GM18499 (cell line): ENCODE data around the gene ARSD.
"Not testable (repeated sequence)": the region's sequence is repeated elsewhere in the genome, so short reads cannot be mapped to it uniquely, and the experiment has no call there.

Experiments
- ATAC-seq: cut with Tn5 transposase; IDR thresholded peaks from one replicate; pipeline ENCODE4 v1.9.1; 2021; ENCODE audit warnings: moderate number of reproducible peaks; ENCODE audit not compliant: insufficient read depth, unreplicated experiment

Gene ARSD

DNA sequence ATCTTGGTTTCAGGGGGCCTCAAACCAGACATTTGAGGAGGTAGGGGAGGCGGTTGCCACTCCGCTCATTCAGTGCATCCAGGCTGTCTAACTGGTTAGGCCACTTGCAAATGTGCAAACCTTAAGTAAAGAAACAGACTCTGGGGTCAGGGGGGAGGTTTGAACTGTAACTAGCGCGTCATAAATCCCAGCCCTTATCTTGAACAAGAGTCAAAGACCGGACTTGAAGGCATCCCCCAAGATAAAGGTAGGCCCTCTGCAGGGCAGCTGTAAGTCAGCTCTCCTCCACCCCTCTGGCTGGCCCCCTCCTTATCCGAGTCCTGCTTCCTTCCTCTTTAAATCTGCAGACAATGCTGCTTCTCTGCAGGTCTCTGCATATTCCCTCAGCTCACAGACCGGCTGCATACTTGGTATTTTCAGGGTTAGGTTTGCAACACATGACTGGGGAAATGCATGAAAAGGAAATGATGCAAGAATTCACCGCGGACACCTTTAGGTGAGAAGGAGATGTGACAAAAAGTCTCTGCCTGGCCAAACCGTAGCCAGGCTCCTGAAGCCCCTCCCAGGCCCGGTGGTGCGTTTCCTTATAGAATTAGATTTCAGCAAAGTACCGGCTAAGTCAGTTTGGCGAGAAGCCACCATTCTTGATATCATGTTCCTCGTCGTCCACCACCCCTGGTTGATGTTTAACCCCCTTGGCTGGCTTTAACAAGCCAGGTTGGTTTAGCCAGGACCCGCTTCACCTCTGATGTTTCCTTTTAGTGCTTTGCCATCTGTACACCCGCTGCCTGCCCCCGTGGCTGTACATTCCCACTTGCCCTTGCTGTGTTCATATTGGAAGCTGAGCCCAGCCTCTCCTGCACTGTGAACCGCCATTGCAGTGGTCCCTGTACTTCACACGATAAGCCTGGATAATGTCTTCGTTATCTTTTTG lies 31.2 kb downstream of the ARSD start:
- ATAC-seq, result not testable (repeated sequence)

DNA sequence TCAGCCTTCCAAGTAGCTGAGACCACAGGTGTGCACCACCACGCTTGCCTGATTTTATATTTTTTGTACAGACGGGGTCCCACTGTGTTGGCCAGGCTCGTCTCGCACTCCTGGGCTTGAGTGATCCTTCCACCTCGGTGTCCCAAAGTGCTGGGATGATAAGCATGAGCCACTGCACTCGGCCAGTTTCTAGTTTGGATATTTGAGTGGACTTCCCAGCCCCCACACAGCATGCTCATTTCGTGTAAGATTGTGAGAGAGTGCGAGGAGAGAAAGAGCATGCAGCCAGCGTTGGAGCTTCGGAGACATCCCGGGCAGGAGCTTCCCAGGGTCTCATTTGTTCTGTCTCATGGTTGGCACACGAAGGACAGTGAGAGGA lies 31.8 kb downstream of the ARSD start:
- no peak for ATAC-seq

DNA sequence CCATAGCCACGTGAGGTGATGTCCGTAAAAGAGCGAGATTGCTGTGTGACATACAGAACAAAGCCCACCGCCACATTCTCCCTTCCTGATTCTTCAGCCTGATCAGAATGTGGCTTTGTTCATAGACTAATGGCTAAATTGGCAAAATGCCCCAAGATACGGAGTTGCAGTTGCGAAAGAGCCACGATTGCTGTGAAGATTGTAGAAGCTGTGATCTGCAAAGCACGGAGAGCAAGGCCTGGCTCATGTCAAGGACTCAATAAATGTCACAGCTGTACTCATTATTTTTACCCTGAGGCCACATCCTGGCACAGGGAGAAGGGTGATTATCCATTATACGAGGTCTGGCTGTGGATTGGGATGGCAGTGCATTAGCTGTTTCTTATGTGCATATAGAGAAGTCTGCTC lies 34.2 kb downstream of the ARSD start:
- ATAC-seq, result no peak

DNA sequence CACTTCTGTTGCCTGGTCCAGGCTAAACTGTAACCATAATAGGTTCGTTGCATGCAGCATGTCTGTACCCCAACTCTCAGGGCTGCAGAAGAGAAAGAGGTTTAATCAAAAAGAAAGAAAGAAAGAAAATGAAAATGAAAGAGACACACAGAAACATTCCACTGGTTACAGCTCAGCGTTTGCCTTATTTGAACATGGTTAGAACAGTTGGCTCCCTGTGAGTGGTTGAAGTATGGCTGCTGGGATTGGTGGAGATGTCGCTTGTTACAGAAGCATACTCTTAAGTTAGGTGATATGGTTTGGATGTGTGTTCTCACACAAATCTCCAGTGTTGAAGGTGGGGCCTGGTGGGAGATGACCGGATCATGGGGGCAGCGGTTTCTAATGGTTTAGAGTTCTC lies 36.3 kb downstream of the ARSD start:
- no peak for ATAC-seq

DNA sequence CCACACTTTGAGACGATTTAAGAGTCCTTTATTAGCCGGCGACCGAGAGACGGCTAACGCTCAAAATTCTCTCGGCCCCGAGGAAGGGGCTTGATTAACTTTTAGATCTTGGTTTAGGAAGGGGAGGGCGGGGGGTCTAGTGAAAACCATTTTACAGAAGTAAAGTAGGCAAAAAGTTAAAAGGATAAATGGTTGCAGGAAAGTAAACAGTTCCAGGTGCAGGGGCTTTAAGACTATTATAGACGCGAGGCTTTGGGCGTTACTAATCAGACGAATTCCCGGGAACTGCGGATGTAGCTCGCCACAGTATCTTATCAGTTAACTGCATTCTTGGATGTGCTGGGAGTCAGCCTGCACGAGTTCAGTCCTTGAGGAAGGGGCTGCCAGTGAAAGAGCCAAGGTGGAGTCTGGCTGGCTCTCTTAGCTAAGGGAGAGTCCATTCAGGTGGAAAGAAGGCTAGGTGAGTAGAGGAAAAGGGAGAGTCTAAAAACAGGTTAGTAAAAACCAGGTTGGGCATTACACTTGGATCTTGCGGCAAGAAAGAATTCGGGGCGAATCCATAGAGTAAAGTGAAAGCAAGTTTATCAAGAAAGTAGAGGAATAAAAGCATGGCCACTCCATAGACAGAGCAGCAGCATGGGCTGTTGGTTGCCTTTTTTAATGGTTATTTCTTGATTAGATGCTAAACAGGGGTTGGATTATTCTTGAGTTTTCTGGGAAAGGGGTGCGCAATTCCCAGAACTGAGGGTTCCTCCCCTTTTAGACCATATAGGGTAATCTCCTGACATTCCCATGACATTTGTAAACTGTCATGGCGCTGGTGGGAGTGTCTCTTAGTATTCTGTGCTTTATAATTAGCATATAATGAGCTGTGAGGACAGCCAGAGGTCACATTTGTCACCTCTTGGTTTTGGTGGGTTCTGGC lies 38.3 kb downstream of the ARSD start:
- not testable (repeated sequence) for ATAC-seq

DNA sequence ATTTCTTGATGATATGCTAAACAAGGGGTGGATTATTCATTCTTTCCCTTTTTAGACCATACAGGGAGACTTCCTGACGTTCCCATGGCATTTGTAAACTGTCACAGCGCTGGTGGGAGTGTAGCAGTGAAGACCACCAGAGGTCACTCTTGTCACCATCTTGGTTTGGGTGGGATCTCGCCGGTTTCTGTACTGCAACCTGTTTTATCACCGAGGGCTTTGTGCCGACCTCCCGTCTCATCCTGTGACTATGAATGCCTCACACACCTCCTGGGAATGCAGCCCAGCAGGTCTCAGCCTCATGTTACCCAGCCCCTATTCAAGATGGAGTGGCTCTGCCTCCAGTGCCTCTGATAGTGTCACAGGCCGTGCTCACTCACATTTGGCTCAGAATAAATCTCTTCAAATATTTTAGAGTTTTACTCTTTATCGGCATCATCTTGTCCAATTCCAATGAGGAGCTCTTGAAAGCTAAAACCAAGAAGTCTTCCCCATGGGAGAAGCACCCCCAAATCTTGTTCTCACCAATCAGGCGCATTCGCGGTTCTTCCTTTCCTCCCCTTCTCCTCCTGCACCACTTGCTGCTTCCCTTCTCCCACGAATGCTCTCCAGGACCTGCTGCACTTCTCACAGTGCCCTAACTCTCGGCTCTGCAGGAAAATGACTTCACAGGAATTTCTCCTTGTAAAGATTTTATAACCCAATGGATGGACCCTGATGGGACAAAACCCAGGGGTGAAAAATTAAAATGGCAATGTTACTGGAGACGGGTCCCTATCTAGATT lies 39.2 kb downstream of the ARSD start:
- not testable (repeated sequence) for ATAC-seq

DNA sequence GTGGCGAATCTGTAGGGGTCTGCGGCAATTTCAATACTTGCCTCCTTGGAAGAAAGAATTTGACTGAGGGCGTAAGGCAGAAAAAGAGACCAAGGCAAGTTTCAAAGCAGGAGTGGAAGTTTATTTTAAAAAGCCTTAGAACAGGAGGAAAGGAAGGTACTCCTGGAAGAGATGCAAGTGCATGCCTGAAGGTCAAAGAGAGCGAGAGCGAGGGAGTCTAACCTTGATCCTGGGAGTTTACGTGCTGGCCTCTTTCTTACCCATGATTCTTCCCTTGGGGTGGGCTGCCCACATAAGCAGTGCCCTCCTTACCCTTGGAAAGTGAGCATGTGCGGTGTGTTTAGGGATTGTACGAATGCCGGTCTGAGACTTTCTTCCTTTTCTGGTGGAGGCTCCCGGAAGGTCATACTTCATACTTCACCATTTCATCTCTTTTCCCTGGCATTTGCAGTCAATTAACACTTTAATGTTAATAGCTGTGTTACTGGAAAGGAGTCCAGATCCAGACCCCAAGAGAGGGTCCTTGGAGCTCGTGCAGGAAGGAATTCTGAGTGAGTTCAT lies 40.0 kb downstream of the ARSD start:
- no peak for ATAC-seq

DNA sequence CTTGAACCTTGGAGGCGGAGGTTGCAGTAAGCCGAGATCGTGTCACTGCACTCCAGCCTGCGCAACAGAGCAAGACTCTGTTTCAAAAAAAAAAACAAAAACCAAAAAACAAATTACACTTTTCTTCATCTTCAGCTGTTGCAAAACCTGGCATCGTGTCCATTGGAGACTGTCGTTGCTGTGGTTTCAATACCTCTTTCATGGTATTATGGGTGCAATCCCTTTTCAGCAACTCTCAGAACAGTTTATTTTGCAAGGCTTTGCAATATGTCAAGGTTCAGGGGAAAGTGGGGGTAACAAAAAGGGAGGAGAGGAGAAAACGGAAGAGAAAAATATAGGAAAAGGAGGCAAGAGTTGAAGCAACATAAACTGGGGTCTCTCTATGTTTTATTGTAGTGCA lies 40.8 kb downstream of the ARSD start:
- ATAC-seq, result no peak

DNA sequence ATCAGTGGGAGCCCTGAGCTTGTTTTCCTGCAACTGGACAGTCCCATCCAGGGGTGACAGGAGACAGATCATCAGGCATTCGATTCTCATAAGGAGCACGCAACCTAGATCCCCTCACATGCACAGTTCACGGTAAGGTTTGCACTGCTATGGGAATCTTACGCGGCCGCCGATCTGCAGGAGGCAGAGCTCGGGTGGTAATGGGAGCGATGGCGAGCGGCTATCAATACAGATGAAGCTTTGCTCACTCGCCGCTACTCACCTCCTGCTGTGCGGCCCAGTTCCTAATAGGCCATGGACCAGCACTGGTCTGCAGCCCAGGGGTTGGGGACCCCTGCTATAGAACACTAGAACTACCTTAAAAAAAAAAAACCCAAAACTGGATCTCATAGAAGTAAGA lies 45.4 kb downstream of the ARSD start:
- no peak for ATAC-seq

DNA sequence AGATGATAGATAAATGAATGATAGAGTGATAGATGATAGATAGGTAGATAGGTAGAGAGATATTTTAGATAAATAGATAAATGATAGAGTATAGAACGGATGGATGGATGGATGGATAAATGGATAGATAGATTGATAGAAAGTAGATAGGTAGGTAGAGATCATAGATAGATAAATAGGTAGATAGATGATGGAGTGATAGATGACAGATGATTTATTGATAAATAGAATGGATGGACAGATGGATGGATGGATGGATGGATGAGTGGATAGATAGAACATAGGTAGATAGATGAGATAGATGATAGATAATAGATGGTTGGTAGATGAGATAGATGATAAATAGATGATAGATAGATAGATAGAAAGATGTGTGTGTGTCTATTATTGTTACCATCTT lies 49.5 kb downstream of the ARSD start:
- ATAC-seq, result no peak

DNA sequence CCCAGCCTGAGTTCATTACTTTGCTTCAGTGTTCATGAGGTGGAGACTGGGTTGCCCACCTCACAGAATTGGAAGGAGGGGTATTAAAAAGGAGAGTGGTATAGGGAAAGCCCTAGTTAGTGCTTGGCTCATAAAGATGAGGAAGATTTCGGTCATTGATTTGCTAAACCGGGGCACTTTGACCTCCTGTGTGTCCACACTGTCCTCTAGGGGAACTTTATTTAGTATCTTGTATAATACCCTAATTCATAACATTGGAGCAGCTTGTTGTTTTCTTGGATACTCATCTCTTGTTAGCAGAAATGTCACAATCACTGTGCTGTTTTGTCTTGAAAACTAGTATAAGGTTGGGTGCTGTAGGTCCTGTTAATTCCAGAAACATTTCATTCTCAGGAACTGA lies 50.6 kb downstream of the ARSD start:
- ATAC-seq, result no peak

DNA sequence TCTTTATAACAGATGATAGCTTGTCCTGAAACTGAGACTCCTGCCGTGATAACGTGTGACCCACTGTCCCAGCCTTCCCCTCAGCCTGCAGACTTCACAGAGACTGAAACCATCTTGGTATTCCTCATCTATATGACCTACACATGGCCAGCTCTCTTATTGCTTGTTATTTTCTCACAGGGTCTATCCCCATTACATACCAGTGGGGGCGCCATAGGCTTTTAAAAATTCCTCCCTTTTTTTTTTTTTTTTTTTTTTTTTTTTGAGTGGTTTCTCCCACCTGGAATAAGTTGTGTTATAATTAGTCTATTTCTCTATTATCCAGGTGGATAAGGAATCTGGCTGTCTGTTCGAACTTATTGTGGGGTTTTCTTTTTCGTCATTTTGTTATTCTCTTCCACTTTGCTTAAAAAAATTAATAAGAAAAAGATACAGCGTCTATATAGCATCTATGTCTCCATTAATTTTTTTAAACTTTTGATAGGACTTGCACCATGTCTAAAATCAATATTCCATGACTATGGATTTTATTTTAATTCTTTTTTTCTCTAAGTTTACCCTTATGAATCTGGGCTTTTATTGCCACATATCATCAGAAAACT lies 53.2 kb downstream of the ARSD start:
- no peak for ATAC-seq

DNA sequence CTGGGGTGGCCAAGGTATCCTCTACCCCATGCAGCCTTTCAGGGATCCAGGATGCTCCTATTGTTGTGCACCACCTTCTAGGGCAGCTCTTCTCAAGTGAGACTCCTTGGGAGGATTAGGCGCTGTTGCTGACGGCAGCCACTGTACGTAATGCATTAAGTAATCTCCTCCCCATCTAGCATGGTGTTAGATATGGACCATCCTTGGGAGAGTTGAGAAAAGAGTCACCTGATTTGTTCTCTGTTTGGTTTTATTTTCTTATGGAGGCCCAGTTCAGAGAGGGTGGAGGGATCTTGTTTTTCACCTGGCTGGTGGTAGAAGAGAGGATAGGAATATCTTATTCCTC lies 54.0 kb downstream of the ARSD start:
- no peak for ATAC-seq

DNA sequence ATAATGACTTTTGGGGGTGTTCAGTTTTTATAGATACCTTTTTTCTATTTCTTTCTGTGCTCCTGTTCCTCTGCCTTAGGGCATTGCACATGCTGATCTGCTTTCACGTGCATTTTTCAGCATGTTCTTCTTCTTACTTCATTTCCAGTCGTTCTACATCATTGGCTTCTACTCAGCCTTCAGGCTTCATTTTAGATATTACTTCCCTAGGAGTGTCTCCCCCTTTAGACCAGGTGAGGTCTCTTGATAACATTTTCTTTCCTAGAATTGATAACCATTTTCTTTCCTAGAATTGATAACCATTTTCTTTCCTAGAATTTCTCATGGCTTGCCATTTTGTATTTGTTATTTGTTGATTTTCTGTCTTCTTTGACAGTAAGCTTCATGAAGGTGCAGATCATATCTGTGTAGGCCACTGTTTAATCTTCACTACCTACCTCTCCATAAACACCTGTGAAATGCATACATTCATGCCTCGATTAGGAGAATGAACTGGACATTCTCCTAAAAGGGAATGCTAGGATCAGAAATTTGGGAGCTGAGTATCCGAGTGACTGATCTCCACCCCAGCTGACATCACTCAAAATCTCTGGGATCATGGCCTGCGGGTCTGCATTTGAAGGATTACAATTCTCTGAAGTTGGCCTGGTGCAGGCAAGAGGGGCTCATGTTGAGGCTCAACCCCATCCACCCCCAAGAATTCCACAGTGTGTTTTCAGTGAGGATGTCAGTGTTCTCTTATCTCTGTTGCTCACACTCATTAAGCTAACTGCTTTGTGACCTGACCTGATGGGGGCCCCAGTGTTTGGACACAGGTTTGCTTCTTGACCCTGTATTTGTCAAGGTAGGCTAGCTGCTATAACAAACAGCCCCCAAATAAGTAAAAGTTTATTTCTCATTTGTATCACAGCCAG lies 54.7 kb downstream of the ARSD start:
- ATAC-seq, result no peak

DNA sequence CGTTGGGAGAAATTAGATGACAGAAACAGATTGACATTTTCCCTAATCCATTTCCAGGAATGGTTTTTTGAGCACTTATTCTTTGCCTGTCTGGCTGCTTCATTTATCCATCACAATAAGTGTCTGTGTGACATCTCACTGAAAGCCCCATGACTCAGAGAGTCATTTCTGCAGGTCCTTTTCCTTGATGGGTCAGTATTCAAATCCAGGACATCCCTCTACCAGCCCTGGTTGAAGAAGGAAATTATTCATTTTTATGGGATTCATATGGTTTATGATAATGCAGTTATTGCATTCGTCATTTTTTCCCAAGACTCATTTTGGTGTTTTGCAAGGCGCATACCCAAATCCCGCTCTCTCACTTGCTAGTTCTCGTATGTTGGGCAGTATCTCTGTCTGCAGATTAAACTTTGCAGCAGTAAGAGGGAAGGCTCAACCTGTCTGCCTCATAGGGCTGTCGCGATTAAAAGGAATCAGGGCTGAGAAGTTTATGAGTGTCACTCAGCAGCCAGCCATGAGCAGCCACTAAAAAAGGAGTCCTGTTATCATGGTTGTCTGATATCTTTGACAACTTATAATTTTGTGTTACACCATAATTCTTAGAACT lies 56.4 kb downstream of the ARSD start:
- ATAC-seq, result no peak

DNA sequence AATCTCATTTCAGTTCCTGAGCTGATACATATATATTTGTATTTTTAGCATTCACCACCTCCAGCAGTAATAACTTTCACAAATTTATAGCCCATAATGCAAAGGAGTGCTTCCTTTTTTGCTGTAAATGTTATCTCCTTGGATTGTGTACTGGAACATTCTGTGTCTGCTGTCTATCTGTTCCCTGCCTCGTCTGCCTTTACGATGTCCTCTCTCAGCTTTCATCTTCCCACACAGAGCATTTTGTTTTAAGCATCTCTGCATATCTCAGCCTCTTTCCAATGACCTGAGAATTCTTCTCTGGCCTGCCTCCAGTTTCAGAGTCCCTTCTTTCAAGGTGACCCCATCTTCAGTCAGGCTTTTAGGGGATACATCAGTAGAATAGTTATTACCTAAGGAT lies 57.3 kb downstream of the ARSD start:
- no peak for ATAC-seq

DNA sequence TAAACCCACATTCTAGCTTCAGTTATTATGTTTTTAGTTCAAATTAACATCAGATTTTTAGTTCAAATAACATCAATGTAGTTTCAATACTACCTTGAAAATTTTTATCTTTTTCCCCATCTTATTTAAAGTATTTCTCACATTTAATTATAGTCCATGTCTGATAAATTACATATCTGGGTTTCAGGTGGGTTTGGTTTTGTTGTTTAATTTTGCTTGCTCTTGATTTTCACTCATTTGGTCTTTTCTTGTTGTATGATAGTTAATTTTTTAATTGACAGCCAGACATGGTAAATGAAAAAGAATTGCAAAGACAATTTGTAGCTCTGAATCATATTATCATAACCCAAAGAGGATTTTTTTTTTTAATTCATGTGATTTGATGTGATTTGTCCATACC lies 58.5 kb downstream of the ARSD start:
- ATAC-seq, result no peak

DNA sequence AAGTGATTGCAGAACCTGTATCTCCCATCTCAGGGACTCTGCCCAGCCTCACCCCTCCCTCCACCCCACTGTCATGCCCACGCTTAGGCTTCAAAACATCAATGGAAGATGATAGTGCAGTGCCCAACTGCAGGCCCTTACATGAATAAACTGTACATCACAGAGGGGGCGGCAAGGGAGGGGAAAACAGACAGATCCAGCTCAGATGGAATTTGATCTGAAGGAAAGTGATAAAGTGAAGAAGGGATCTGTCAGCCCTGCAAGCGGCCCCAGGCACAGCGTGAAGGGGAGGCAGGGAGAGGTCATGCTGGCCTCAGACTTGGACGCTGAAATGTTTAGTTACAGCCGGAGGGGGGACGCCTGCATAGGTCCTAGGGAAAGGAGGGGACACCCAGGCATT lies 61.9 kb downstream of the ARSD start:
- ATAC-seq, result no peak

DNA sequence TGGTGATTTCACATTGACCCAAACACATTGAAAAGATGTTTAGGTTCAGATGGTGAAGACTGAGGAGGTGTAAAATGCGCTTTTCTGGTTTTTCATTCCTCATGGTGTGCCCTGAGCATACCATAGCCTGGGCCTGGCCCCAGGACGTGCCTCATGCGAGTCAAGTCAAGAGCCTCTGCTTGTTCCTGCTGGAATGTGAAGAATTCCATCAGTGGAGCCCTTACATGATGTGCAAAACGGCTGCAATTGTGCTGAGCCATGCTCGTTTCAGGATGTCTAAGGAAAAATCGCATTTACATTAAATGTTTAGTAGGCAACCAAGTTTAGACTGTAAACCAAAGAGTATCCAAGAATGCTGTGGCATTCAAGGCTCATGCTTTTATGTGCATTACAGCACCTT lies 65.5 kb downstream of the ARSD start:
- no peak for ATAC-seq
